Pancreas (tissue), 10 donors: ENCODE results near the gene ESPNL. TPM values are rescaled to one million over a fixed set of nuclear protein-coding genes. Genes with fewer than 3 reads are reported as not detected.

Experiments
- ATAC-seq, 4 donors: fragments of 200-7000 bp; cut with Tn5 transposase; one replicate each; pipeline versions ENCODE4 v1.8.0 to v1.9.1; 2020; ENCODE audit warnings: mild to moderate bottlenecking in 4 of 4, moderate library complexity in 4 of 4
- DNase-seq, 6 donors: peaks; one replicate each; pipeline ENCODE4 v3.0.0-alpha.2; 2020
- FAIRE-seq: peaks from 2 replicates; lab custom pipeline; 2012; peaks lifted over from hg19 to GRCh38; lab: Jason Lieb, UNC
- H3K27ac ChIP-seq, 4 donors: fragments of 200-600 bp; sonication (generic); 1 replicate in 3 of 4; 2 replicates in 1 of 4; pipeline versions ENCODE4 v1.5.0 to v1.8.0; 2020
- H3K27me3 ChIP-seq, 4 donors: fragments of 200-600 bp; one replicate each; pipeline ENCODE4 v1.8.0; 2021
- H3K36me3 ChIP-seq, 3 donors: fragments of 200-600 bp; sonication (generic) in 1 of 3; one replicate each; pipeline versions ENCODE4 v1.5.0 to v1.8.0; 2020 to 2021
- H3K4me1 ChIP-seq, 3 donors: fragments of 200-600 bp; one replicate each; pipeline ENCODE4 v1.8.0; 2021
- H3K4me3 ChIP-seq, 4 donors: fragments of 200-600 bp; sonication (generic) in 2 of 4; one replicate each; pipeline versions ENCODE4 v1.5.0 to v1.8.0; 2020 to 2021
- H3K9me3 ChIP-seq, 4 donors: fragments of 200-600 bp; one replicate each; pipeline ENCODE4 v1.8.0; 2021
- WGBS, 2 donors: extraction: QIAGEN DNeasy Blood & Tissue Kit; methylation state at CpG; one replicate each; pipeline ENCODE4 v1.1.7; 2013; 5-methylcytosine and 5-hydroxymethylcytosine counted together
- intact Hi-C, 3 donors: fragments of 100-400 bp; cut with DNase I; formaldehyde crosslinking; loops; one replicate each; pipeline versions ENCODE4 v1.11.1 to v1.14.2; 2022
- polyA plus RNA-seq, 2 donors: library from polyadenylated mRNA; stranded (reverse); fragments of 200-250 nt; gene quantifications; one replicate each; pipeline ENCODE4 v1.2.3, GENCODE V29; 2013
- total RNA-seq, 6 donors: library from RNA; stranded (reverse); fragmentation: NEBNext Ultra II Directional in 4 of 6; extraction: Animal tissue kit (Norgen Biotek cat#: 25700) in 4 of 6; gene quantifications; one replicate each; pipeline versions ENCODE4 v1.2.1 to v1.2.4, GENCODE V29; 2021 to 2023
- TF ChIP-seq, protein P1 (sequence below), 4 donors: fragments of 200-600 bp; sonication (generic) in 3 of 4; IDR thresholded peaks; one replicate each; pipeline versions ENCODE4 v1.5.0 to v1.8.0; 2021; ENCODE audit warnings: antibody characterized with exemption in 4 of 4
- donor health status: healthy with polysubstance abuse.
- donor health status: DM: no; HTN: no; CAD: no; lungs with moderate emphysema.
- donor health status: DM: no; HTN: no; CAD: no.
- donor health status: control.
- donor health status: control.
- donor health status: Bipolar disorder and iron deficiency.
- donor health status: DM: yes; HTN: yes; CAD: no.
- donor health status: DM: no; HTN: no; CAD: no.
- donor health status: DM: no; HTN: no; CAD: no.
- donor health status: DM: yes; HTN: yes; CAD: no.

Gene ESPNL
- total and polyA plus RNA-seq, 8 donors = 0.05 to 0.72 (median 0.25) TPM; not detected in 1

- ATAC-seq = no peak
- Histone ChIP-seq H3K27me3 (no peaks in the 10 kb centered on the region), H3K36me3 (no peaks in the 10 kb centered on the region), H3K9me3 (no peaks in the 10 kb centered on the region), H3K4me1 (peaks cover 0 to 7% (median 6%) of the 10 kb centered on the region in 3 donors), H3K4me3 (no peak overlapping the region), H3K27ac (no peak overlapping the region)
- intact Hi-C loops = no loop called here
- 93 to 95% methylated on average over 20 to 21 of the region's 21 CpGs for WGBS, 2 donors
- peak in 3 of 6 donors; percentile 34 to 69 (median 51) for DNase-seq
- TF ChIP-seq, protein P1, sequence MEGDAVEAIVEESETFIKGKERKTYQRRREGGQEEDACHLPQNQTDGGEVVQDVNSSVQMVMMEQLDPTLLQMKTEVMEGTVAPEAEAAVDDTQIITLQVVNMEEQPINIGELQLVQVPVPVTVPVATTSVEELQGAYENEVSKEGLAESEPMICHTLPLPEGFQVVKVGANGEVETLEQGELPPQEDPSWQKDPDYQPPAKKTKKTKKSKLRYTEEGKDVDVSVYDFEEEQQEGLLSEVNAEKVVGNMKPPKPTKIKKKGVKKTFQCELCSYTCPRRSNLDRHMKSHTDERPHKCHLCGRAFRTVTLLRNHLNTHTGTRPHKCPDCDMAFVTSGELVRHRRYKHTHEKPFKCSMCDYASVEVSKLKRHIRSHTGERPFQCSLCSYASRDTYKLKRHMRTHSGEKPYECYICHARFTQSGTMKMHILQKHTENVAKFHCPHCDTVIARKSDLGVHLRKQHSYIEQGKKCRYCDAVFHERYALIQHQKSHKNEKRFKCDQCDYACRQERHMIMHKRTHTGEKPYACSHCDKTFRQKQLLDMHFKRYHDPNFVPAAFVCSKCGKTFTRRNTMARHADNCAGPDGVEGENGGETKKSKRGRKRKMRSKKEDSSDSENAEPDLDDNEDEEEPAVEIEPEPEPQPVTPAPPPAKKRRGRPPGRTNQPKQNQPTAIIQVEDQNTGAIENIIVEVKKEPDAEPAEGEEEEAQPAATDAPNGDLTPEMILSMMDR (IDR thresholded peaks at IDR 0.05) = no peak
- FAIRE-seq = no peak
Observed at GRCh38 chr2:238116298-238117198, 16.4 kb downstream of the ESPNL start.

- Histone ChIP-seq H3K9me3 (no peaks in the 10 kb centered on the region), H3K27me3 (no peaks in the 10 kb centered on the region), H3K4me1 (peaks cover 0 to 7% (median 6%) of the 10 kb centered on the region in 3 donors), H3K36me3 (no peaks in the 10 kb centered on the region), H3K27ac (no peak overlapping the region), H3K4me3 (no peak overlapping the region)
- ATAC-seq (no peak), DNase-seq (peak in 1 of 6 donors; percentile 31), FAIRE-seq (no peak)
- TF ChIP-seq, protein P1 (IDR thresholded peaks at IDR 0.05) = no peak
- intact Hi-C loops = no loop called here
- WGBS, 2 donors = 80 to 82% methylated on average over 11 of the region's 11 CpGs
Observed at GRCh38 chr2:238117199-238118154, 17.3 kb downstream of the ESPNL start.

DNA sequence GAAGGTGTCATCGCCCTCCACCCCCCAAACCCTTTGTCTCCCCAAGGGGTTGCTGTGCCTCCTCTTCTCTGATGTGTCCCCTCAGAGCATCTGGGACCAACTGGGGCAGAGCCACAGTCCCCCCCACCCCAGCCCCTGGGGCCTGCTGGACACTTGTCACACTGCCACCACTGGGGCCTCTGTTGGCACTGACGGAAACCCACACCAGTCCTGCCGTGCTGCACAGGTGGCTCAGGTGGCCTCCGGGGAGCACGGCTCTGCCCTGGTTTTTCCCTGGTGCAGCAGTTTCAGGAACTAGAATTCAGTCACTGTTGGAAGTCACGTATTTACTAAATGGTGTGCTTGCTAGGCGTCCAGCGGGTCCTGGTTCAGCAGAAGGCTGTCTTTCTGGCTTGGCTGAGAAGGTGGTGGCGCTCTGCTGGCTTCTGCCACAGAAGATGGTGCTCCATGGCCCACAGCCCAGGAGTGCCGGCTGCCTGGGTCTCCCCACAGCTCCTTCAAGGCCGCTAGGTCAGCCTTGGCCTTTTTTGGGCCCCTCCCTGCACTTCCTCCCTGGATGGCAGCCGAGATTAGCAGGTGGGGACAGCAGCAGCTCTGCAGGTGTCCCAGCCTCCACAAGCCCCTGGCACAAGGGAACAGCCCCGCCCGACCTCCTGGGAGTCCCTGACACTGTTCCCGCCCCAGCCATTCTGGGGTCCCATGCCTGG, 19.8 kb downstream of the ESPNL start:
- no peak for FAIRE-seq
- WGBS, 2 donors = 54 to 64% methylated on average over 15 of the region's 15 CpGs
- DNase-seq = peak in 2 of 6 donors; percentile 40 to 55
- H3K4me3 ChIP-seq = no peak overlapping the region
- no peaks in the 10 kb centered on the region for H3K27me3 ChIP-seq
- H3K36me3 ChIP-seq = no peaks in the 10 kb centered on the region
- no peaks in the 10 kb centered on the region for H3K9me3 ChIP-seq
- peak in 3 of 4 donors; percentile 19 to 26 (median 25) for ATAC-seq
- intact Hi-C loops = no loop called here
- TF ChIP-seq, protein P1 (IDR thresholded peaks at IDR 0.05) = no peak
- no peak overlapping the region for H3K27ac ChIP-seq
- peaks cover 0 to 6% (median 3%) of the 10 kb centered on the region in 3 donors for H3K4me1 ChIP-seq

DNA sequence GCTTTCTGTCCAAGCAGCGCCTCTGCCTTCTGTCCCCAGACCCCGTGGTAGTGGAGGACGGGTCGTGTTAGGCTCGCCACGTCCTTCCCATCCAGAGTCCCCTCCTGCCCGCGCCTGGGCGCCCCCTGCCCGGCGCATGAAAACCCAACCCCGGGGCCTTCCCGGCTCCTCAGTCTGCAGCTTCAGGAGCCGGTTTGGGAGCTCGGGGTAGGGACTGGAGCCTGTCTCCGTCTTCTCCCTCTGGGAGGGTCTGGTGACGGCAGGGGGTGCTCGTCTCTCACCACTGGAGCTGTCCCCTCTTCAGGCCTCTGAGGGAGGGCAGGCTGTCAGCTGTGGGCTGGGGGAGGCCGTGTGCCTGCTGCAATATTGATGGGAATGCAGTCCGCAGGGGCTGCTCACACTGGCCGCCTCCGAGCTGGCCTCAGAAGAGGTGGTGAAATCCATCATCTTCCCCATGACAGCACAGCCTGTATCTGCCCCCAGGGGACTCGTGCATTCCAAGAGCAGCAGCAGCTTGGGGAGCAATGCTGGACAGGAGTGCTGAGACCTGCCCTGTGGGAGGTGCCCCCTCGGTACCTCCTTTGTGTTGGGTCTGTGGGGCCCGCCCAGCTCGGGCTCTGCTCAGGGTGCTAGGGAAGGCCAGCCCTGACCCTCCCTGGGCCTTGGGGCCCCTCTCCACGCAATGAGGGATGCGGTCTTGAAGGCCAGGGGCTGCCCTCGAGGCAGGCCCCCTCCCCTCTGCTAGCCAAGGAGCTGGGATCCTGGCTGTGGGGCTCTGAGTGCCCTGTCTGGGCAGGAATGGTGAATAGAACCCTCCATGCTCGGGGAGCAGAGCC, 20.5 kb downstream of the ESPNL start:
- H3K36me3 ChIP-seq = no peaks in the 10 kb centered on the region
- DNase-seq = peak in 2 of 6 donors; percentile 36 to 54

More for the DNA sequence above, 20.5 kb downstream of the ESPNL start:
- WGBS, 2 donors = 69 to 75% methylated on average over 28 to 30 of the region's 30 CpGs
- Histone ChIP-seq H3K4me1 (peaks cover 0 to 2% (median 0%) of the 10 kb centered on the region in 3 donors), H3K27ac (no peak overlapping the region), H3K27me3 (no peaks in the 10 kb centered on the region), H3K4me3 (no peak overlapping the region), H3K9me3 (no peaks in the 10 kb centered on the region)
- ATAC-seq (peak in 2 of 4 donors; percentile 41 to 53), FAIRE-seq (no peak)
- TF ChIP-seq, protein P1 (IDR thresholded peaks at IDR 0.05) = no peak
- intact Hi-C loops = no loop called here
